GM12874 (cell line): ENCODE measurements around the gene NUAK1.

Source experiments
- TF ChIP-seq, protein P1 (sequence below): IDR thresholded peaks from 2 replicates; pipeline ENCODE4 v1.5.1; 2011; ENCODE audit warnings: low read depth, mild to moderate bottlenecking, control low read depth, low read length, moderate library complexity; ENCODE audit not compliant: insufficient read depth

NUAK1 gene

GRCh38 chr12:106098691-106099200, 40.0 kb downstream of the NUAK1 start:
- TF ChIP-seq, protein P1, sequence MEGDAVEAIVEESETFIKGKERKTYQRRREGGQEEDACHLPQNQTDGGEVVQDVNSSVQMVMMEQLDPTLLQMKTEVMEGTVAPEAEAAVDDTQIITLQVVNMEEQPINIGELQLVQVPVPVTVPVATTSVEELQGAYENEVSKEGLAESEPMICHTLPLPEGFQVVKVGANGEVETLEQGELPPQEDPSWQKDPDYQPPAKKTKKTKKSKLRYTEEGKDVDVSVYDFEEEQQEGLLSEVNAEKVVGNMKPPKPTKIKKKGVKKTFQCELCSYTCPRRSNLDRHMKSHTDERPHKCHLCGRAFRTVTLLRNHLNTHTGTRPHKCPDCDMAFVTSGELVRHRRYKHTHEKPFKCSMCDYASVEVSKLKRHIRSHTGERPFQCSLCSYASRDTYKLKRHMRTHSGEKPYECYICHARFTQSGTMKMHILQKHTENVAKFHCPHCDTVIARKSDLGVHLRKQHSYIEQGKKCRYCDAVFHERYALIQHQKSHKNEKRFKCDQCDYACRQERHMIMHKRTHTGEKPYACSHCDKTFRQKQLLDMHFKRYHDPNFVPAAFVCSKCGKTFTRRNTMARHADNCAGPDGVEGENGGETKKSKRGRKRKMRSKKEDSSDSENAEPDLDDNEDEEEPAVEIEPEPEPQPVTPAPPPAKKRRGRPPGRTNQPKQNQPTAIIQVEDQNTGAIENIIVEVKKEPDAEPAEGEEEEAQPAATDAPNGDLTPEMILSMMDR: no peak

DNA sequence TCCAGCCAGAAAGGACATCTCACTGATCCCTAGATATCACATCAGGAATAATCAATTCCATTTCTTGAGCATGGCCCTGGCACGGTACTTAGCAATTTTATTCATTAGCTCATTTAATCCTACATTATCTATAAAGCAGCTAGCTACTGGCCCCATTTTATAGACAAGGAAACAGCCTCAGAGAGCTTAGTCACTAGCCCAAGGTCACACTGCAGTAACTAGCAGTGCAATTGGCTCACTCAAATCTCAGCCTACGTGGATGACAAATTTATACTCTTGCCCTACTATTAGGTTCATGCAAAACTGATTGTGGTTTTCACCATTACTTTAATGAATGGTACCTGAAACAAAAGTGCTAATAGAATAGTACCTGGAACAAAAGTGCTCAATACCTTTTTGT, 41.7 kb downstream of the NUAK1 start:
- TF ChIP-seq, protein P1: no peak

DNA sequence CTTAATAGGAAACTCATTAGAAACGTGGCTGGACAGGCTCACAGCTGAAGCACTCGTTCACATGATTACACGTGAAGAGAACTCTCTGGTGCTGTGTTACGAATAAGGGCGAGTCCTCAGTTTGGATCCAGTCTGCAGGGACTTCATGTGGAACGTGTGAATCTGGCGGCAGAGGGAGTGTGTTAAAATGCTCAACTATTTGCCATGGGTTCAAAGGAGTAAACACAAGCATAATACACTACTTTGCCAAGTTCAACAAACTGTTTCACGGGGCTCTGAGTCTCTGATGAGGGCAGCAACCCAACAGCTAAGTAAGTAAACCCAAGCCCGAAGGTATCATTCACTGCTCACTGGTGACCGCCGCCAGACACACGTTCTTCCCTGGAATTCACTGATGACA, 42.4 kb downstream of the NUAK1 start:
- TF ChIP-seq, protein P1: no peak

DNA sequence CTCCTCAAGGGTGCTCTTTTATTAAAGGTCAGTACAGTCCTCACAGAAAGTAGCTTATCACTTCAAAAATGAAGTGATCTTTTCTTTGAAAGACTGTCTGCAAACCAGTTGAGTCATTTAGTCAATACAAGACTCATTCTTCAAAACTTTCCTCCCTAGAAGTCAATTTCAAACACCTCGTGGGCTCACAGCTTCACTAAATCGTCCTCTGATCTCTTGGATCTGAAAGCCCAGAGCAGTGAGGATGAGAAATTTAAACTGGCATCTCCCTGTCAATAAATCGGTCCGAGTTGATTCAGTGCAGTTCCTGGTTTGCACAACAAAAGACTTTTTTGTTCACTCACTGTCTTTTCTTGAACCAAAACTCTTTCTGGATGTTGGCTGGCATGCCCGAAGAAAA, 44.5 kb downstream of the NUAK1 start:
- TF ChIP-seq, protein P1: no peak

GRCh38 chr12:106093246-106093645, 45.5 kb downstream of the NUAK1 start:
- TF ChIP-seq, protein P1: no peak

DNA sequence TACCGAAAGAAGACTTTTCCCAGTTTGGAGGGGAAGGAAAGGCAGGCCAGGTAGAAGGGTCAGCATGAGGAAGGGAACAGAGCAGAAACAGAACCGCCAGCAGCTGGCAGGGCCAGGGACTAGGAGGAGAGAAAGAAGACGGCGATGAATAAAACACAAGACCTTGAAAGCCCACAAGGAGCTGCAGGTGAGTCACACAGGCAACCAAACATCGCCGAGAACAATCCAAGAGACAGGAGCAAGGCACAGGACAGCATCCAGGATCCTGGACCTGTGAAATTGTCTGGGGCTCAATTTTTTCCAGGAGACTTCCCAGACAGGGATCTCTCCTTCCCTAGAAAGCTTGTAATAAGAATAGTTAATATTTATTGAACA, 47.3 kb downstream of the NUAK1 start:
- TF ChIP-seq, protein P1: no peak

DNA sequence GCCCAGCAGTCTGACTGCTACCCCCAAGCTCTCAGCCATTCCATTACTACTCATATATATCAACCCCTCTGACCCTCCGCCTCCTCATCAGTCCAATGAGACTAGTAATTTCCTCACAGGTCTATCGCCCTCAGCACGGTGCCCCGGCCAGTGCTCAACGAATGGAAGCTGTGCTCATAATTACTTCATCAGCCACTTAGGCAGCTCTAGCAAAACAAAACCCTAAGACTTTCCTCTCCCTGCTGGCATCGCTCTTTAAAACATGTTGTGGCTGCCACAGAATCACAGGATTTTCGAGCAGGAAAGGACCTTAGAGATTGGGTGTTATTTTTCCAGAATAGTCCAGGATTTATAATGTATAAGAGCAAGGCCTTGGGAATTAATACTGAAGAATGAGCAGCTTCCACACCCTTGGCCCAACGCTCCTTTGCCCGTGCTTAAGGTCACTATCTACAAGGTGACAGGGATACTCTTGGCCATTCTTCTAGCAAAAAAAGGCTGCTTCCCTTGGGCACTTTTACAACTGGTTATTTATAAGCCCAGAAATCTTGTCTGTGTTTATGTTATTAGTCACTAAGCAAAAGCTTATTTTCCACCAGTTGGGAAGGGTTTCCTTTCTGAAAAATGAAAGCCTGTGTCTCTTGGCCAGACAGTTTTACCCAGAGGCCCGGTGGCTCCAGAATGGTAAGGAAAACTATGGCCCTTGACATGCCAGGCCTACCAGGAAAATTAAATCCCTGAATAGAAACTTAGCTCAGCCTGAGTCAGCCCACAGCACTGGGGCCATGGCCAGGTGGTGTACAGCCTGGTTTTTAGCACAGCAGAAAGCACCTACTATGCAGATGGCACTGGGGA, 47.9 kb downstream of the NUAK1 start:
- TF ChIP-seq, protein P1: no peak
